ENCODE data around the gene HDAC4.

DNA sequence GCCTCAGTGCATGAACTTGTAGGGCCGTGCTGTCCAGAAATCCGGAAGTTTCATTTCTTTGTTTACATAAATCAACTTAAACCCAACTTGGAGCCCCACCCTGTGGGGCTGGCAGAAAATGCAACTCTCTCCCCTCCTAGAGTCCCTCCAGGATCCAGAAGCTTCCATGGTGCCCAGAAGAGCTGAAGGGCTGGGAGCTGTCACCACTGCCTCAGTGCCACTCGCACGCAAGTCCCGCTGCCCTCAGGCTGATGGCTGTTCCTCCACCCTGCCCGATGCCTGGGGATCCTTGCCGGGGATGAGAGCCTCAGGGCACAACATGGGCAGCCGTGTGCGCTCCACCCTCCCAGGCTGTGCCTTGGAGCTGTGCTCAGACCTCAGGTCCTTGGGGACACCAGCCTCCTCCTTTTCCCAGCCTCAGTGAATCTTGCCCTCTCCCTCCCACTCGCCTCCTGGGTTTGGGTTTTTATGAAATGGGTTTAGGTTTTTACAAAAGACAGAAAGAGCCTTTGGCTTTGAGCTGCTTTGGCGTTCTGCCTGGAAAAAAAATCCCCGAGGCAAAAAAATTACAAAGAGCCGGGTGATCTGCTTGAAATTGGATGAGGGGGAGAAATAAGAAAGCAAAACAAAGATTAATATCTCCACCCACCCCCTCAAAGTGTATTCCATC lies 397.7 kb downstream of the HDAC4 start:
- no peak for TF ChIP-seq GATA2 (IDR thresholded peaks at IDR 0.05; ENCODE audit: low read depth, low read length)
- TF ChIP-seq GATA3 (IDR thresholded peaks at IDR 0.05; ENCODE audit: low read depth, low read length), result no peak

Data from SH-SY5Y (cell line).